Activated naive CD4-positive, alpha-beta T cell treated with anti-CD3 and anti-CD28 coated beads, Interleukin-2, amount 50 U/mL, for 72 hours (primary cell): ENCODE measurements around the gene LRP5. TPM values are rescaled to one million over a fixed set of nuclear protein-coding genes. Genes with fewer than 3 reads are reported as not detected.
A peak's percentile ranks its signal among the peaks of the same experiment; 100 is the strongest.
"Not testable (repeated sequence)": the region's sequence is repeated elsewhere in the genome, so short reads cannot be mapped to it uniquely, and the experiment has no call there.

Source experiments
- ATAC-seq, 2 donors: fragments of 150-1000 bp; cut with Tn5 transposase; 2 replicates each; pipeline ENCODE4 v1.10.0; 2021; ENCODE audit warnings: mild to moderate bottlenecking in 2 of 2, moderate library complexity in 2 of 2
- DNase-seq, 2 donors: peaks; one replicate each; pipeline ENCODE4 v3.0.0; 2021 to 2022; ENCODE audit warnings: low spot score in 2 of 2
- H3K27ac Mint-ChIP-seq, 2 donors: one replicate each; pipeline ENCODE4 v1.8.0; 2022; ENCODE audit warnings: mild to moderate bottlenecking in 2 of 2, mixed read lengths in 2 of 2
- H3K36me3 Mint-ChIP-seq, 2 donors: one replicate each; pipeline ENCODE4 v1.8.0; 2022; ENCODE audit warnings: mixed read lengths in 2 of 2
- H3K9me3 Mint-ChIP-seq, 2 donors: one replicate each; pipeline ENCODE4 v1.8.0; 2022; ENCODE audit warnings: mixed read lengths in 2 of 2
- total RNA-seq, 2 donors: library from RNA; stranded (reverse); gene quantifications; one replicate each; pipeline ENCODE4 v1.2.3, GENCODE V29; 2022

Gene LRP5
- total RNA-seq, 2 donors from 2014 or later, result 8.7 to 14.1 TPM

- not testable (repeated sequence) for DNase-seq, ATAC-seq, H3K9me3 Mint-ChIP-seq
- H3K36me3 Mint-ChIP-seq, result peaks cover 12 to 15% of the 10 kb centered on the region in 2 donors
- peak overlapping the region in 1 of 2 donors; percentile 37 for H3K27ac Mint-ChIP-seq
Measured at GRCh38 chr11:68458340-68458739, 145.9 kb downstream of the LRP5 start.

- ATAC-seq (peak; percentile 91 to 92), DNase-seq (peak; percentile 90 to 97)
- Mint-ChIP-seq H3K9me3 (no peaks in the 10 kb centered on the region), H3K27ac (peak overlapping the region; percentile 92 to 99), H3K36me3 (peaks cover 16 to 19% of the 10 kb centered on the region in 2 donors)
Measured at GRCh38 chr11:68459886-68460740, 147.7 kb downstream of the LRP5 start.

GRCh38 chr11:68460741-68461574 lies 148.6 kb downstream of the LRP5 start, which contains the start of gene PPP6R3:
TSS of gene PPP6R3 (plus strand) at chr11:68460752. CDS start at chr11:68537665, 76,913 bp downstream.
- Mint-ChIP-seq H3K27ac (peak within 1 kb of the TSS; percentile 92 to 99), H3K9me3 (no peaks in the 10 kb centered on the region), H3K36me3 (peaks cover 16 to 19% of the 10 kb centered on the region in 2 donors)
- ATAC-seq (peak in 1 of 2 donors; percentile 27), DNase-seq (peak in 1 of 2 donors; percentile 21)

GRCh38 chr11:68461575-68461917 lies 149.2 kb downstream of the LRP5 start:
- Mint-ChIP-seq H3K27ac (peak overlapping the region; percentile 74 to 93), H3K9me3 (no peaks in the 10 kb centered on the region), H3K36me3 (peaks cover 16 to 19% of the 10 kb centered on the region in 2 donors)
- DNase-seq (no peak), ATAC-seq (no peak)

GRCh38 chr11:68463714-68464113 lies 151.3 kb downstream of the LRP5 start:
- Mint-ChIP-seq H3K9me3 (no peaks in the 10 kb centered on the region), H3K36me3 (peaks cover 16 to 24% of the 10 kb centered on the region in 2 donors), H3K27ac (peak overlapping the region in 1 of 2 donors; percentile 84)
- ATAC-seq (no peak), DNase-seq (no peak)

GRCh38 chr11:68467201-68467834 lies 154.9 kb downstream of the LRP5 start:
- H3K9me3 Mint-ChIP-seq, result no peaks in the 10 kb centered on the region
- ATAC-seq (no peak), DNase-seq (no peak)
- H3K27ac Mint-ChIP-seq, result peak overlapping the region in 1 of 2 donors; percentile 69
- peaks cover 11 to 33% of the 10 kb centered on the region in 2 donors for H3K36me3 Mint-ChIP-seq

- H3K27ac Mint-ChIP-seq, result peak overlapping the region; percentile 45 to 68
- peaks cover 4 to 29% of the 10 kb centered on the region in 2 donors for H3K36me3 Mint-ChIP-seq
- no peak for DNase-seq
- H3K9me3 Mint-ChIP-seq, result no peaks in the 10 kb centered on the region
- peak; percentile 37 to 60 for ATAC-seq
Measured at GRCh38 chr11:68468217-68468828, 155.9 kb downstream of the LRP5 start.

GRCh38 chr11:68469122-68469521 lies 156.7 kb downstream of the LRP5 start:
- ATAC-seq, result no peak
- Mint-ChIP-seq H3K27ac (peak overlapping the region; percentile 77 to 83), H3K9me3 (no peaks in the 10 kb centered on the region), H3K36me3 (peaks cover 0 to 33% of the 10 kb centered on the region in 2 donors)
- no peak for DNase-seq

- H3K36me3 Mint-ChIP-seq, result peaks cover 0 to 38% of the 10 kb centered on the region in 2 donors
- DNase-seq (no peak), ATAC-seq (no peak)
- H3K27ac Mint-ChIP-seq, result peak overlapping the region; percentile 77 to 83
- H3K9me3 Mint-ChIP-seq, result no peaks in the 10 kb centered on the region
Measured at GRCh38 chr11:68469642-68470041, 157.3 kb downstream of the LRP5 start.

GRCh38 chr11:68470304-68470811 lies 158.0 kb downstream of the LRP5 start:
- ATAC-seq, result peak in 1 of 2 donors; percentile 3
- no peaks in the 10 kb centered on the region for H3K9me3 Mint-ChIP-seq
- H3K36me3 Mint-ChIP-seq, result peaks cover 0 to 42% of the 10 kb centered on the region in 2 donors
- peak overlapping the region; percentile 77 to 83 for H3K27ac Mint-ChIP-seq
- DNase-seq, result no peak

GRCh38 chr11:68471360-68472340 lies 159.3 kb downstream of the LRP5 start:
- peak overlapping the region; percentile 83 to 90 for H3K27ac Mint-ChIP-seq
- ATAC-seq (peak; percentile 77 to 82), DNase-seq (peak; percentile 45 to 80)
- peaks cover 0 to 42% of the 10 kb centered on the region in 2 donors for H3K36me3 Mint-ChIP-seq
- no peaks in the 10 kb centered on the region for H3K9me3 Mint-ChIP-seq

- ATAC-seq, result no peak
- Mint-ChIP-seq H3K27ac (peak overlapping the region; percentile 5 to 83), H3K36me3 (peaks cover 0 to 47% of the 10 kb centered on the region in 2 donors), H3K9me3 (no peaks in the 10 kb centered on the region)
- DNase-seq, result no peak
Measured at GRCh38 chr11:68472778-68473177, 160.4 kb downstream of the LRP5 start.

GRCh38 chr11:68473693-68474092 lies 161.3 kb downstream of the LRP5 start:
- Mint-ChIP-seq H3K9me3 (no peaks in the 10 kb centered on the region), H3K36me3 (peaks cover 0 to 47% of the 10 kb centered on the region in 2 donors), H3K27ac (peak overlapping the region; percentile 16 to 83)
- DNase-seq (no peak), ATAC-seq (peak in 1 of 2 donors; percentile 23)

GRCh38 chr11:68475626-68476025 lies 163.2 kb downstream of the LRP5 start:
- Mint-ChIP-seq H3K36me3 (peaks cover 0 to 55% of the 10 kb centered on the region in 2 donors), H3K27ac (peak overlapping the region in 1 of 2 donors; percentile 37)
- H3K9me3 Mint-ChIP-seq, DNase-seq, ATAC-seq: not testable (repeated sequence)

GRCh38 chr11:68479390-68479789 lies 167.0 kb downstream of the LRP5 start:
- Mint-ChIP-seq H3K27ac (no peak overlapping the region), H3K9me3 (peaks cover 0 to 10% of the 10 kb centered on the region in 2 donors), H3K36me3 (peaks cover 0 to 60% of the 10 kb centered on the region in 2 donors)
- DNase-seq (no peak), ATAC-seq (no peak)
